ENCODE measurements around the gene MYO6.

The MYO6 gene

GRCh38 chr6:75802366-75802765 lies 53.3 kb downstream of the MYO6 start:
- H3K9me3 Mint-ChIP-seq: no peaks in the 10 kb centered on the region
- no peaks in the 10 kb centered on the region for H3K27me3 Mint-ChIP-seq (ENCODE audit: low read depth)
- H3K36me3 Mint-ChIP-seq (ENCODE audit: low read depth): peaks cover 7% of the 10 kb centered on the region
- no peak overlapping the region for H3K27ac Mint-ChIP-seq
- no peaks in the 10 kb centered on the region for H3K4me1 Mint-ChIP-seq
- TF ChIP-seq CTCF (IDR thresholded peaks at IDR 0.05; ENCODE audit: unreplicated experiment in 3 of 3): no peak
- no peak overlapping the region for H3K4me3 Mint-ChIP-seq

- no peaks in the 10 kb centered on the region for H3K9me3 Mint-ChIP-seq
- H3K27me3 Mint-ChIP-seq (ENCODE audit: low read depth): no peaks in the 10 kb centered on the region
- H3K27ac Mint-ChIP-seq: no peak overlapping the region
- no peaks in the 10 kb centered on the region for H3K4me1 Mint-ChIP-seq
- H3K36me3 Mint-ChIP-seq (ENCODE audit: low read depth): peaks cover 16% of the 10 kb centered on the region
- TF ChIP-seq CTCF (IDR thresholded peaks at IDR 0.05; ENCODE audit: unreplicated experiment in 3 of 3): no peak
- H3K4me3 Mint-ChIP-seq: no peak overlapping the region
Measured at GRCh38 chr6:75808507-75808906, 59.5 kb downstream of the MYO6 start.

- Mint-ChIP-seq H3K9me3 (no peaks in the 10 kb centered on the region), H3K27me3 (ENCODE audit: low read depth) (no peaks in the 10 kb centered on the region), H3K27ac (no peak overlapping the region), H3K4me1 (no peaks in the 10 kb centered on the region), H3K36me3 (ENCODE audit: low read depth) (peaks cover 7% of the 10 kb centered on the region), H3K4me3 (no peak overlapping the region)
- no peak for TF ChIP-seq CTCF (IDR thresholded peaks at IDR 0.05; ENCODE audit: unreplicated experiment in 3 of 3)
Measured at GRCh38 chr6:75812560-75812959, 63.5 kb downstream of the MYO6 start.

- Mint-ChIP-seq H3K36me3 (ENCODE audit: low read depth) (peaks cover 4% of the 10 kb centered on the region), H3K27me3 (ENCODE audit: low read depth) (no peaks in the 10 kb centered on the region), H3K27ac (no peak overlapping the region), H3K9me3 (no peaks in the 10 kb centered on the region), H3K4me1 (no peaks in the 10 kb centered on the region), H3K4me3 (no peak overlapping the region)
- no peak for TF ChIP-seq CTCF (IDR thresholded peaks at IDR 0.05; ENCODE audit: unreplicated experiment in 3 of 3)
Measured at GRCh38 chr6:75813476-75814250, 64.6 kb downstream of the MYO6 start.

- Mint-ChIP-seq H3K4me1 (no peaks in the 10 kb centered on the region), H3K4me3 (no peak overlapping the region), H3K36me3 (ENCODE audit: low read depth) (peaks cover 14% of the 10 kb centered on the region), H3K27ac (no peak overlapping the region), H3K9me3 (no peaks in the 10 kb centered on the region), H3K27me3 (ENCODE audit: low read depth) (no peaks in the 10 kb centered on the region)
- no peak for TF ChIP-seq CTCF (IDR thresholded peaks at IDR 0.05; ENCODE audit: unreplicated experiment in 3 of 3)
Measured at GRCh38 chr6:75815756-75816155, 66.7 kb downstream of the MYO6 start.

Measured in nephron (organoid).